T-helper 1 cell treated with Interleukin-12 subunit alpha and Interleukin-12 subunit beta and Interleukin-4 antibody, amounts not matched to agents 30 ng/mL and 1 ng/mL, for 36 hours (primary cell): Measurements from ENCODE around the gene MAPK10. TPM values are rescaled to one million over a fixed set of nuclear protein-coding genes. Genes with fewer than 3 reads are reported as not detected.

ENCODE experiments used
- total RNA-seq: library from RNA; stranded (reverse); gene quantifications from 2 replicates; pipeline ENCODE4 v1.2.3, GENCODE V29; 2022

Gene MAPK10
- total RNA-seq, 1 donor from 2014 or later: not detected

Other genes starting within 250 kb of the MAPK10 start
- 0.88 and 1.1 TPM in 2 replicates for gene PTPN13, start 234.3 kb upstream of the MAPK10 start, total RNA-seq